GM19372 (cell line): ENCODE results near the gene RSPH4A.
A peak's percentile ranks its signal among the peaks of the same experiment; 100 is the strongest.
"Not testable (repeated sequence)": the region's sequence is repeated elsewhere in the genome, so short reads cannot be mapped to it uniquely, and the experiment has no call there.

Experiments used
- ATAC-seq: cut with Tn5 transposase; IDR thresholded peaks from one replicate; pipeline ENCODE4 v1.9.1; 2021; ENCODE audit warnings: mild to moderate bottlenecking, low read depth, moderate library complexity; ENCODE audit not compliant: unreplicated experiment

RSPH4A gene

GRCh38 chr6:116615937-116616736 lies at the start of gene RSPH4A:
RSPH4A (plus strand) TSS chr6:116616479; CDS start chr6:116616624, 145 bp downstream.
- ATAC-seq = peak; percentile 100

- no peak for ATAC-seq
Observed at GRCh38 chr6:116568111-116568510, 48.2 kb upstream of the RSPH4A start.

- ATAC-seq = no peak
Observed at GRCh38 chr6:116568821-116569755, 47.2 kb upstream of the RSPH4A start.

- ATAC-seq = peak; percentile 94
Observed at GRCh38 chr6:116570856-116571682, 45.2 kb upstream of the RSPH4A start, which contains the start of gene RWDD1. RWDD1 (plus strand) TSS chr6:116571504; CDS start chr6:116571583, 79 bp downstream.

GRCh38 chr6:116571683-116572000 lies 44.6 kb upstream of the RSPH4A start:
- ATAC-seq = no peak

GRCh38 chr6:116572162-116572561 lies 44.1 kb upstream of the RSPH4A start:
- no peak for ATAC-seq

GRCh38 chr6:116575227-116575626 lies 41.1 kb upstream of the RSPH4A start:
- ATAC-seq = no peak

GRCh38 chr6:116577486-116577885 lies 38.8 kb upstream of the RSPH4A start:
- no peak for ATAC-seq

GRCh38 chr6:116578335-116578734 lies 37.9 kb upstream of the RSPH4A start:
- no peak for ATAC-seq

GRCh38 chr6:116579143-116579542 lies 37.1 kb upstream of the RSPH4A start:
- no peak for ATAC-seq

- no peak for ATAC-seq
Observed at GRCh38 chr6:116580198-116580597, 36.1 kb upstream of the RSPH4A start.

- no peak for ATAC-seq
Observed at GRCh38 chr6:116586276-116586675, 30.0 kb upstream of the RSPH4A start.

- no peak for ATAC-seq
Observed at GRCh38 chr6:116586738-116587137, 29.5 kb upstream of the RSPH4A start.

GRCh38 chr6:116595247-116595646 lies 21.0 kb upstream of the RSPH4A start:
- no peak for ATAC-seq

- ATAC-seq = no peak
Observed at GRCh38 chr6:116596815-116597214, 19.5 kb upstream of the RSPH4A start.

GRCh38 chr6:116603916-116604315 lies 12.4 kb upstream of the RSPH4A start:
- not testable (repeated sequence) for ATAC-seq

GRCh38 chr6:116604868-116605267 lies 11.4 kb upstream of the RSPH4A start:
- ATAC-seq = not testable (repeated sequence)

GRCh38 chr6:116605935-116606334 lies 10.3 kb upstream of the RSPH4A start:
- ATAC-seq = no peak

- ATAC-seq = no peak
Observed at GRCh38 chr6:116611056-116611455, 5.2 kb upstream of the RSPH4A start.

- peak; percentile 19 for ATAC-seq
Observed at GRCh38 chr6:116616737-116617053, 416 bp downstream of the RSPH4A start.
